Osteoblast (primary cell): ENCODE data around the gene CEMIP2. TPM values are rescaled to one million over a fixed set of nuclear protein-coding genes. Genes with fewer than 3 reads are reported as not detected.

Source experiments
- DNase-seq: peaks from one replicate; pipeline ENCODE4 v3.0.0; 2011; ENCODE audit warnings: low spot score, mixed read lengths; ENCODE audit not compliant: insufficient read length; ENCODE audit errors: missing footprints
- H2AFZ ChIP-seq: 2 replicates; pipeline ENCODE4 v1.6.0; 2011; ENCODE audit warnings: mild to moderate bottlenecking, low read length
- H3K27ac ChIP-seq: 2 replicates; pipeline ENCODE4 v1.5.1; 2011; ENCODE audit warnings: mild to moderate bottlenecking, low read depth, low read length, moderate library complexity
- H3K27me3 ChIP-seq: 2 replicates; pipeline ENCODE4 v1.6.0; 2012; ENCODE audit warnings: mild to moderate bottlenecking, control low read depth, inconsistent platforms, low read length, moderate library complexity; ENCODE audit not compliant: insufficient read depth
- H3K36me3 ChIP-seq: 2 replicates; pipeline ENCODE4 v1.5.1; 2011; ENCODE audit warnings: mild to moderate bottlenecking, low read length, control low read depth, moderate library complexity; ENCODE audit not compliant: insufficient read depth
- H3K4me1 ChIP-seq: 2 replicates; pipeline ENCODE4 v1.5.1; 2011; ENCODE audit warnings: mild to moderate bottlenecking, low read length, control low read depth, moderate library complexity; ENCODE audit not compliant: insufficient read depth
- H3K4me2 ChIP-seq: 2 replicates; pipeline ENCODE4 v1.6.0; 2011; ENCODE audit warnings: mild to moderate bottlenecking, low read length; ENCODE audit not compliant: insufficient read depth
- H3K4me3 ChIP-seq: fragments of 200-600 bp; sonication (generic); 3 replicates; pipeline ENCODE4 v1.5.1; 2012; ENCODE audit warnings: mild to moderate bottlenecking, low read length, inconsistent platforms; ENCODE audit not compliant: insufficient read depth
- H3K79me2 ChIP-seq: 2 replicates; pipeline ENCODE4 v1.6.0; 2012; ENCODE audit warnings: mild to moderate bottlenecking, low read length, control low read depth, inconsistent platforms; ENCODE audit not compliant: insufficient read depth
- H3K9me3 ChIP-seq: 2 replicates; pipeline ENCODE4 v1.5.1; 2011; ENCODE audit warnings: low read depth, low read length, control low read depth
- H4K20me1 ChIP-seq: 2 replicates; pipeline ENCODE4 v1.6.0; 2012; ENCODE audit warnings: mild to moderate bottlenecking, low read length, control low read depth; ENCODE audit not compliant: insufficient read depth
- total RNA-seq: library from RNA; depleted of rRNA; stranded (reverse); fragments of >200 nt; gene quantifications from 2 replicates; pipeline ENCODE4 v1.2.3, GENCODE V29; 2012
- TF ChIP-seq, protein P1 (sequence below): IDR thresholded peaks from 2 replicates; pipeline ENCODE4 v1.5.1; 2011; ENCODE audit warnings: mild to moderate bottlenecking, low read depth, low read length, moderate library complexity; ENCODE audit errors: extremely low read depth

Gene CEMIP2
- total RNA-seq, 1 donor: 66.2 TPM

DNA sequence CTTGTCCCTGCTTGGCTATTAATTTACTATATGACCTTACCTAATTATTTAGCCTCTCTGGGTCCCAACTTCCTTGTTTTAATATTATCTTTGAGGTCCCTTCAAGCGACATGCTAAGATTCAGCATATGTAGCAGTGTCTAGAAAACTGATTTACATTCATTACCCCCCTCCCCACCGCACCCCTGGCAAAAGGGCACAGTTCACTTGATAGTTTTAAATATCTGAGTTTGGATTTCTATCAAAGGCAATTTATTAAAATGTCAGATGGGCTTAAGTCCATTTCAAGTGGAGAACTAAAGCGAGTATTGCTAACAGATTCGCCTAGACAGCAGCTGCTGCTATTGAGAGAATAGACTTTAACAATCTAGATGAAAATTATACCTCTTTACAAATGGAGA lies 3.9 kb downstream of the CEMIP2 start:
- H3K27ac ChIP-seq: peak overlapping the region; percentile 88
- H3K79me2 ChIP-seq: peaks cover 77% of the 10 kb centered on the region

DNA sequence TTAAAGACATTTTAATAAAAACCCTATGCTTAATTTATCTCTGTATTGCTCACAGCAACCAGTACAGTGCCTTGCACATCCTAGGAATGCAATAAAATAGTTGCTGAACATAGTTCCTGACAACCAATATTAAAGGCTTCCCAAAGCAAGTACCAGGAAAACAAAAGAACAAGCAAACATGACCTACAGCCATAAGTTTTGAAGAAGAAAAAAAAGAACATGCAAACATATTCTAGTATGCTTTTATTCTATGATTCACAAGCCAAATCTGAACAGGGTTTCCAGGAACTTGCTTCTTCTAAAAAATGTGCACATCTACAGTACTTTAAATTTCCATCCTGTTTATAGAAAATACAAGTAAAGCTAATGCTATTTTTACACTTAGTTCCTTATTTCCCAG lies 4.5 kb downstream of the CEMIP2 start:
- H3K9me3 ChIP-seq: no peaks in the 10 kb centered on the region
- H3K4me1 ChIP-seq: peaks cover 54% of the 10 kb centered on the region
- peak; percentile 60 for DNase-seq
- H3K27ac ChIP-seq: peak overlapping the region; percentile 88
- H2AFZ ChIP-seq: no peak overlapping the region
- H3K36me3 ChIP-seq: no peaks in the 10 kb centered on the region
- H3K4me2 ChIP-seq: peak overlapping the region; percentile 71
- TF ChIP-seq, protein P1, sequence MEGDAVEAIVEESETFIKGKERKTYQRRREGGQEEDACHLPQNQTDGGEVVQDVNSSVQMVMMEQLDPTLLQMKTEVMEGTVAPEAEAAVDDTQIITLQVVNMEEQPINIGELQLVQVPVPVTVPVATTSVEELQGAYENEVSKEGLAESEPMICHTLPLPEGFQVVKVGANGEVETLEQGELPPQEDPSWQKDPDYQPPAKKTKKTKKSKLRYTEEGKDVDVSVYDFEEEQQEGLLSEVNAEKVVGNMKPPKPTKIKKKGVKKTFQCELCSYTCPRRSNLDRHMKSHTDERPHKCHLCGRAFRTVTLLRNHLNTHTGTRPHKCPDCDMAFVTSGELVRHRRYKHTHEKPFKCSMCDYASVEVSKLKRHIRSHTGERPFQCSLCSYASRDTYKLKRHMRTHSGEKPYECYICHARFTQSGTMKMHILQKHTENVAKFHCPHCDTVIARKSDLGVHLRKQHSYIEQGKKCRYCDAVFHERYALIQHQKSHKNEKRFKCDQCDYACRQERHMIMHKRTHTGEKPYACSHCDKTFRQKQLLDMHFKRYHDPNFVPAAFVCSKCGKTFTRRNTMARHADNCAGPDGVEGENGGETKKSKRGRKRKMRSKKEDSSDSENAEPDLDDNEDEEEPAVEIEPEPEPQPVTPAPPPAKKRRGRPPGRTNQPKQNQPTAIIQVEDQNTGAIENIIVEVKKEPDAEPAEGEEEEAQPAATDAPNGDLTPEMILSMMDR: no peak
- no peaks in the 10 kb centered on the region for H3K27me3 ChIP-seq
- peaks cover 83% of the 10 kb centered on the region for H3K79me2 ChIP-seq
- peaks cover 42% of the 10 kb centered on the region for H4K20me1 ChIP-seq
- H3K4me3 ChIP-seq: peak overlapping the region; percentile 31

More for the DNA sequence above, 3.9 kb downstream of the CEMIP2 start:
- TF ChIP-seq, protein P1: no peak
- no peak overlapping the region for H2AFZ ChIP-seq
- H3K27me3 ChIP-seq: no peaks in the 10 kb centered on the region
- H3K4me2 ChIP-seq: peak overlapping the region; percentile 71
- DNase-seq: no peak
- H3K4me3 ChIP-seq: no peak overlapping the region
- H3K4me1 ChIP-seq: peaks cover 59% of the 10 kb centered on the region
- no peaks in the 10 kb centered on the region for H3K36me3 ChIP-seq
- H4K20me1 ChIP-seq: peaks cover 37% of the 10 kb centered on the region
- H3K9me3 ChIP-seq: no peaks in the 10 kb centered on the region

DNA sequence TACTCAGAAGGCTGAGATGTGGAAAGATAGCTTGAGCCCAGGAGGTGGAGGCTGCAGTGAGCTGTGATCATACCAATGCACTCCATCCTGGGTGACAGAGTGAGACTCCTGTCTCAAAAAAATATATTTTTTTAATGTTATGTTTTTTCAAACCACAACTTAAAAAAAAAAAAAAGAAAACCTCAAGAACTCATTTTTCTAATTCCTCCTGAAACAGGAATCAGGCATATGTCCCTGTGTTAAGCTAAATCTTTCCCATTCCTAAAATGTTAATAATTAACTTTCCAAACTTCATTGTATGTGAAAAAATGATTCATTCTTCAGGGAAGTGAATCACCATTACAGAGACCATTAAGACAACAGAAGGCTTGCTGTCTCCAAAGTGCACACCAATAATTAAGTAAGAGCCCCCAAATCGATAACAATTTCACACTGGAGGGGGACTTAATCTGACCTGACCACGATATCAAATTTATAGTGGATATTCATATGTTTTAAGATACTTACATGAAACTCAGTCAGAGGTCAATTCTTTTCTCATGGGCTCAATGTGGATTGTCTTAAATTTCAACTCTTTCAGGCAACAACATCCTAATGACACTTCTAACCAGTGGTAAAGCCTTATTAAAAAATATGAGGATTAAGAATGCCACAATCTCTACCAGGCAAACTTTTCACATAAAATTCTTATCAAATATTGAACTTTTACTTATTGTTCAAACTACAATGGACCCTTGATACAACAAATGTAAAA lies 5.2 kb downstream of the CEMIP2 start:
- Histone ChIP-seq H3K27ac (peak overlapping the region; percentile 88), H3K4me2 (peak overlapping the region; percentile 71), H3K4me1 (peaks cover 54% of the 10 kb centered on the region), H3K36me3 (no peaks in the 10 kb centered on the region), H3K4me3 (peak overlapping the region; percentile 31), H4K20me1 (peaks cover 47% of the 10 kb centered on the region), H2AFZ (no peak overlapping the region), H3K79me2 (peaks cover 90% of the 10 kb centered on the region), H3K9me3 (no peaks in the 10 kb centered on the region), H3K27me3 (no peaks in the 10 kb centered on the region)
- TF ChIP-seq, protein P1: no peak
- DNase-seq: no peak

- Histone ChIP-seq H4K20me1 (peaks cover 39% of the 10 kb centered on the region), H3K79me2 (peaks cover 90% of the 10 kb centered on the region), H3K27ac (peak overlapping the region; percentile 88), H3K4me3 (no peak overlapping the region), H3K27me3 (no peaks in the 10 kb centered on the region), H3K36me3 (no peaks in the 10 kb centered on the region), H3K4me2 (no peak overlapping the region), H3K9me3 (no peaks in the 10 kb centered on the region), H3K4me1 (peaks cover 50% of the 10 kb centered on the region), H2AFZ (no peak overlapping the region)
- DNase-seq: no peak
- TF ChIP-seq, protein P1: no peak
Observed at GRCh38 chr9:71761938-71762353, 6.4 kb downstream of the CEMIP2 start.
